Esophagus muscularis mucosa (tissue), 4 donors: ENCODE results near the gene MERTK.

Source experiments
- EP300 ChIP-seq: sonication (generic); formaldehyde crosslinking; IDR thresholded peaks from one replicate; pipeline ENCODE4 v1.6.1; 2017; ENCODE audit warnings: antibody characterized with exemption
- POLR2A ChIP-seq: fragments of 450-650 bp; IDR thresholded peaks from one replicate; pipeline ENCODE4 v1.6.1; 2017; ENCODE audit warnings: antibody characterized with exemption, moderate library complexity, mild to moderate bottlenecking, low read depth
- POLR2AphosphoS5 ChIP-seq, 2 donors: sonication (generic); formaldehyde crosslinking; IDR thresholded peaks; one replicate each; pipeline ENCODE4 v1.6.1; 2017; ENCODE audit warnings: antibody characterized with exemption in 2 of 2
- TF ChIP-seq, protein P1 (sequence below), 3 experiments: fragments of 200-600 bp in 2 of 3; fragments of 450-650 bp in 1 of 3; sonication (generic) in 2 of 3; IDR thresholded peaks; one replicate each; pipeline ENCODE4 v1.5.1; 2017 to 2019; ENCODE audit warnings: antibody characterized with exemption in 3 of 3, mild to moderate bottlenecking in 2 of 3, moderate library complexity in 1 of 3

DNA sequence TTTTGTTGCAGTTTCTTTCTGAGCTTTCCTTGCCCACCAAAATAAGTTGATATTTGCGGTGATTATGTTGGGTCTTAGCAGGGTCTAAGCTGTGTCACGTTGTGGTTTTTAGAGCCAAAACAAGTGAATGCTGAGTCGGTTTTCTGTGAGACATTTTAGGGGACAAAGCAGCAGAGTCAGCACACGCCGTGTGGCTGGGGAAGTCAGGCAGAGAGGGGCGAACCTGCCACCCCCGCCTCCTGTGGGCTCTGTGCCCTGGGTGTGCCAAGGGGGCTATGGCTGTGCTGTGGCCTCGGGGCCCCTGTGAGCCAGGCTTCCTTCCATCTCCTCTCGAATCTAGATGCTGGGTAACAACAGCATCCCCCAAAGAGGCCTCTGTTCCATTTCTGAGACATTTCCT, 125.8 kb downstream of the MERTK start:
- TF ChIP-seq POLR2A: no peak
- TF ChIP-seq, protein P1, sequence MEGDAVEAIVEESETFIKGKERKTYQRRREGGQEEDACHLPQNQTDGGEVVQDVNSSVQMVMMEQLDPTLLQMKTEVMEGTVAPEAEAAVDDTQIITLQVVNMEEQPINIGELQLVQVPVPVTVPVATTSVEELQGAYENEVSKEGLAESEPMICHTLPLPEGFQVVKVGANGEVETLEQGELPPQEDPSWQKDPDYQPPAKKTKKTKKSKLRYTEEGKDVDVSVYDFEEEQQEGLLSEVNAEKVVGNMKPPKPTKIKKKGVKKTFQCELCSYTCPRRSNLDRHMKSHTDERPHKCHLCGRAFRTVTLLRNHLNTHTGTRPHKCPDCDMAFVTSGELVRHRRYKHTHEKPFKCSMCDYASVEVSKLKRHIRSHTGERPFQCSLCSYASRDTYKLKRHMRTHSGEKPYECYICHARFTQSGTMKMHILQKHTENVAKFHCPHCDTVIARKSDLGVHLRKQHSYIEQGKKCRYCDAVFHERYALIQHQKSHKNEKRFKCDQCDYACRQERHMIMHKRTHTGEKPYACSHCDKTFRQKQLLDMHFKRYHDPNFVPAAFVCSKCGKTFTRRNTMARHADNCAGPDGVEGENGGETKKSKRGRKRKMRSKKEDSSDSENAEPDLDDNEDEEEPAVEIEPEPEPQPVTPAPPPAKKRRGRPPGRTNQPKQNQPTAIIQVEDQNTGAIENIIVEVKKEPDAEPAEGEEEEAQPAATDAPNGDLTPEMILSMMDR (IDR thresholded peaks at IDR 0.05): no peak
- TF ChIP-seq POLR2AphosphoS5 (IDR thresholded peaks at IDR 0.05): no peak
- TF ChIP-seq EP300: no peak
